GM19438 (cell line): ENCODE data around the gene AMY2A.
"Not testable (repeated sequence)": the region's sequence is repeated elsewhere in the genome, so short reads cannot be mapped to it uniquely, and the experiment has no call there.

Source experiments
- ATAC-seq: cut with Tn5 transposase; IDR thresholded peaks from one replicate; pipeline ENCODE4 v1.9.1; 2021; ENCODE audit warnings: low read depth; ENCODE audit not compliant: unreplicated experiment

Gene AMY2A

GRCh38 chr1:103616994-103617477 is at the start of gene AMY2A:
Gene AMY2A, plus strand, starts transcription at chr1:103617427. Its CDS starts 14 bp downstream, at chr1:103617441.
- not testable (repeated sequence) for ATAC-seq

- ATAC-seq, result no peak
Measured at GRCh38 chr1:103569493-103569892, 47.7 kb upstream of the AMY2A start.

- ATAC-seq, result not testable (repeated sequence)
Measured at GRCh38 chr1:103571289-103571688, 45.9 kb upstream of the AMY2A start, which contains the start of gene AMY2B. Gene AMY2B, plus strand, starts transcription at chr1:103571589. Its CDS starts 14 bp downstream, at chr1:103571603.

GRCh38 chr1:103576065-103576464 is 41.2 kb upstream of the AMY2A start:
- no peak for ATAC-seq

GRCh38 chr1:103576784-103577183 is 40.4 kb upstream of the AMY2A start:
- not testable (repeated sequence) for ATAC-seq

GRCh38 chr1:103582464-103582863 is 34.8 kb upstream of the AMY2A start:
- ATAC-seq, result no peak

GRCh38 chr1:103583887-103584286 is 33.3 kb upstream of the AMY2A start:
- no peak for ATAC-seq

GRCh38 chr1:103584537-103584936 is 32.7 kb upstream of the AMY2A start:
- ATAC-seq, result no peak

GRCh38 chr1:103602740-103603139 is 14.5 kb upstream of the AMY2A start:
- not testable (repeated sequence) for ATAC-seq

GRCh38 chr1:103616362-103616761 is 865 bp upstream of the AMY2A start:
- ATAC-seq, result no peak

GRCh38 chr1:103627436-103627835 is 10.2 kb downstream of the AMY2A start:
- not testable (repeated sequence) for ATAC-seq

- ATAC-seq, result not testable (repeated sequence)
Measured at GRCh38 chr1:103641194-103641593, 24.0 kb downstream of the AMY2A start.

- ATAC-seq, result not testable (repeated sequence)
Measured at GRCh38 chr1:103643908-103644307, 26.7 kb downstream of the AMY2A start.

- ATAC-seq, result not testable (repeated sequence)
Measured at GRCh38 chr1:103650305-103650704, 33.1 kb downstream of the AMY2A start.

- not testable (repeated sequence) for ATAC-seq
Measured at GRCh38 chr1:103650889-103651288, 33.7 kb downstream of the AMY2A start.

GRCh38 chr1:103654133-103654532 is 36.9 kb downstream of the AMY2A start:
- not testable (repeated sequence) for ATAC-seq

GRCh38 chr1:103655460-103655859 is 38.2 kb downstream of the AMY2A start, which contains the start of gene AMY1A:
Gene AMY1A, plus strand, starts transcription at chr1:103655760. Its CDS starts 571 bp downstream, at chr1:103656331.
- not testable (repeated sequence) for ATAC-seq
